A204.1 (cell line): ENCODE measurements around the gene PCSK5.
"Not testable (repeated sequence)": the region's sequence is repeated elsewhere in the genome, so short reads cannot be mapped to it uniquely, and the experiment has no call there.

Experiments
- FAIRE-seq: peaks from 2 replicates; lab custom pipeline; 2012; peaks lifted over from hg19 to GRCh38; lab: Jason Lieb, UNC

PCSK5 gene

DNA sequence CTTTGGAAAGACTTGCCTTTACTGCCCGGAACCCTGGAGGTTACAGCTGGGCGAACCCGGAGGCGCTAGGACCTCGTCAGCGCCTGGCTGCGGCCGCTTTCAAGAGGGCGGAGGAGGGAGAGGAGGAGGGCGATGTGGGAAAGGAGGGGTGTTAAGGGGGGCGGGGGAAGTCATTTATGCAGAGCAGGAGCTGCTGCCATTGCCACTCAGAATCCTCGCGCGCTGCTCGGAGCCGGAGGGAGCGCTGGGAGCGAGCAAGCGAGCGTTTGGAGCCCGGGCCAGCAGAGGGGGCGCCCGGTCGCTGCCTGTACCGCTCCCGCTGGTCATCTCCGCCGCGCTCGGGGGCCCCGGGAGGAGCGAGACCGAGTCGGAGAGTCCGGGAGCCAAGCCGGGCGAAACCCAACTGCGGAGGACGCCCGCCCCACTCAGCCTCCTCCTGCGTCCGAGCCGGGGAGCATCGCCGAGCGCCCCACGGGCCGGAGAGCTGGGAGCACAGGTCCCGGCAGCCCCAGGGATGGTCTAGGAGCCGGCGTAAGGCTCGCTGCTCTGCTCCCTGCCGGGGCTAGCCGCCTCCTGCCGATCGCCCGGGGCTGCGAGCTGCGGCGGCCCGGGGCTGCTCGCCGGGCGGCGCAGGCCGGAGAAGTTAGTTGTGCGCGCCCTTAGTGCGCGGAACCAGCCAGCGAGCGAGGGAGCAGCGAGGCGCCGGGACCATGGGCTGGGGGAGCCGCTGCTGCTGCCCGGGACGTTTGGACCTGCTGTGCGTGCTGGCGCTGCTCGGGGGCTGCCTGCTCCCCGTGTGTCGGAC is at the start of gene PCSK5:
TSS of gene PCSK5 (plus strand) at position 202 of the 805 bp plus-strand sequence. CDS start at position 711, 509 bp downstream.
- no peak for FAIRE-seq

DNA sequence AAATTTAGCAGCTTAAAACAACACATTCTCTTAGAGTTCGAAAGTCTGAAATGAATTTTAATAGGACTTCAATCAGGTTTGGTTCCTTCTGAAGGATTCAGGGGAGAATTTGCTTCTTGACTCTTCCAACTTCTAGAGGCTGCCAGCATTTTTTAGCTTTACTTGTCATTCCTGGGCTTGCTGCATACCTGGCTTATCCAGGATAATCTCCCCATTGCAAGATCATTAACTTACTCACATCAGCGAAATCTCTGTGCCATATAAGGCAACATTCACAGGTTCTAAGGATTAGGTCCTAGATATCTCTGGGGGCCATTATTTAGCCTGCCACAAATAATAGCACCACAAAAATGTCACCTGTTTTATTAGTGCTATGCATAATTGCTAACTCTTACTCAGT is 46.2 kb upstream of the PCSK5 start:
- no peak for FAIRE-seq

DNA sequence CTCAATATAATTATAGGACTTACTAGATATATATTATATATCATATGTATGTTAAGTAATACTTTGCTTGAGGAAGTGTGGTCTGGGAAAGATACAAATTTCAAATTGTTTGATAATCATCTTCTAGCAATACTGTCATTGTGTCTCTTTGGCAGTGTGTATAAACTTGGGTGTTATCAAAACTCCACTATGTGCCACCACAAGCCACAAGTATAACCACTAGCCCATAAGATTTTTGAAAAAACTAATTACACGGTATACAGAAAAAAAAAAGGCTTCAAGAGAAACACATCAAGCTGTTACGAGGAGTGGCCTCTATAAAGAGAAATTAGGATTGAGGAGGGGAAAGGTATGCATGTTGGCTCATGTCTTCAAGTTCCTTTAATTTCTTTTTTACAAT is 44.7 kb upstream of the PCSK5 start:
- no peak for FAIRE-seq

DNA sequence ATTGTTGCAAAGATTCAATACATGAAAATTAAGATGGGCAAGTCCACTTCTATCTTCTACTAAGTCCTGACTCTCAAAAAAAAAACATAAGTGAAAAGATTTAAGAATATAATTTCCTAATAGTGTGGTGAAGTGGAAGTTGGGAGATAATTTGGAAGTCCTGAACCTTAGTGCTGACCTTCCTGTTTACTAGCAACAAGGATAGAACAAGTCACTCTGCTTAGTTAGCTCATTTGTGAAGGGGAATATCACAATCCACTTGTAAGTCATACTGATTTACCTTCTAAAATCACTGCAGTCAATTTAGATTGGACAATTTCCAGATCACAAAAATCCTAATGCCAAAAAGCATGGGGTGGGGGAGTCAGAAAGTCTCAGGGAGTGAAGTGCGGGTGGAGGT is 43.4 kb upstream of the PCSK5 start:
- no peak for FAIRE-seq

DNA sequence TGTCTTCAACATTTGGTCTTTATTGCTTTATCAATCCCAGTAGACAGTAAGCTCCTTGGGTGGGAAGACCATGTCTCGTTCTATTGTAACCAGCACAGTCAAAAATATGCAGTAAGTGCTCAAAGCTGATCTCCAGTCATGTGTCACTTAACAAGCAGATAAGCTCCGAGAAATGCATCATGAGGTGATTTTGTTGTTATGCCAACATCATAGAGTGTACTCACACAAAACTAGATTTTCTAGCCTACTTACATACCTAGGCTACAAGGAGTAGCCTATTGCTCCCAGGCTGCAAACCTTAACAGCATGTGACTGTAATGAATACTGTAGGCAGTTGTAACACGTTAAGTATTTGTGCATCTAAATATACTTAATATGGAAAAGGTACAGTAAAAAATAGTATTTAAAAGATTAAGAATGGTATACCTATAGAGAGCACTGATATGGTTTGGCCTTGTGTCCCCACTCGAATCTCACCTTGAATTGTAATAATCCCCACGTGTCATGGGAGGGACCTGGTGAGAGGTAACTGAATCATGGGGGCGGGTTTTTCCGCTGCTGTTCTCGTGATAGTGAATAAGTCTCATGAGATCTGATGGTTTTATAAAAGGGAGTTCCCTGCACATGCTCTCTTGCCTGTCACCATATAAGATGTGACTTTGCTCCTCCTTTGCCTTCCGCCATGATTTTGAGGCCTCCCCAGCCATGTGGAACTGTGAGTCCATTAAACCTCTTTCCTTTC is 39.8 kb upstream of the PCSK5 start:
- no peak for FAIRE-seq

DNA sequence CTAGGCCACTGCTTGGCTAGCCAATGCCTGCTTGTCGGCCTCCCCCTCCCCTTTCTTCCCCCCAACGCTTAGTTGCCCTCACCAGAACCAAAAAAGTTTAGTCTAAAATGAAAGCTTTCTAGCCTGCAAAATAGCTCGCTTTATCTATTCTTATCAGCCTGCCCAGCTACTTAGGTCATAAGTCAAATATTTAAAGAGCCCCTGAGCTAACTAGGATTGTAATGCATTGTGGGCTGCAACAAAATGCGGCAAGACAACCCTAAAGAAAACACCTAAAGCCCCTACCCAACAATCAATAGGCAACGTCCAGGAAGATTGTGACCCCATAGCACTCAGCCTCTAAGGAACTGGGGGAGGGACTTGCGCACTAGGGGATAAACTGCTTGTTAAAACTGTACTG is 38.6 kb upstream of the PCSK5 start:
- FAIRE-seq, result no peak

DNA sequence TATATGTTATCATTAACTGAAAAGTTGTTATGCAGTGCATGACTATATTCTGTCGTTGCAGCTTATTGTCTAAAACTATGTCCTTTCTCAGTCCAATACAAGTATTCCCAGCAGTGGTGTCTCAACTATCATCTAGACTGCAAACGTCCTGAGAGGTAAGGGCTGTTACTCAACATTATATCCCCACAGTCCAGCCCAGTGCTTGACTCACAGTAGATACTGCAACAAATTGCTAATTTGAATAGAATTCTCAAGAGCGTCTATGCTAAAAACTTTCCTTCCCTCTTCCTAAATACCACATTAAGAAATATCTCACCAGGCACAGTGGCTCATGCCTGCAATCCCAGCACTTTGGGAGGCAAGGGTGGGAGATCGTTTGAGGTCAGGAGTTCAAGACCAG is 37.7 kb upstream of the PCSK5 start:
- no peak for FAIRE-seq

DNA sequence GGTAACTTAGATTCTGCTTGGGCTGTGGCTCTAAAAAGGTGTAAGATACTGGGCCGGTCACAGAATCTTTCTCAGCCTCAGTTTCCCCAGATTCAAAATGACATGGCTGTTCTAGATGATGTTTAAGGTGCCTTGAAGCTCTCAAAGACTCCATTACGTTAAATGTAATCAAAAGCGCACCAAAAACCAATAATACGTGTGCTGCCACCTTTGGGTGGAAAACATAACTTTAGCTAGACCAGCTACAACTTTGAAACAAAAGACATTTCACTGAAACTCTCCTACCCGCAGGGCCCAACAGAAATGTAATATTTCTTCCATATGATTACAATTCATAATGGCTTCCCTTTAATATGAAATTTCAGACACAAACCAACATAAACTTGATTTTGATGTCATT is 35.0 kb upstream of the PCSK5 start:
- peak; percentile 44 for FAIRE-seq

DNA sequence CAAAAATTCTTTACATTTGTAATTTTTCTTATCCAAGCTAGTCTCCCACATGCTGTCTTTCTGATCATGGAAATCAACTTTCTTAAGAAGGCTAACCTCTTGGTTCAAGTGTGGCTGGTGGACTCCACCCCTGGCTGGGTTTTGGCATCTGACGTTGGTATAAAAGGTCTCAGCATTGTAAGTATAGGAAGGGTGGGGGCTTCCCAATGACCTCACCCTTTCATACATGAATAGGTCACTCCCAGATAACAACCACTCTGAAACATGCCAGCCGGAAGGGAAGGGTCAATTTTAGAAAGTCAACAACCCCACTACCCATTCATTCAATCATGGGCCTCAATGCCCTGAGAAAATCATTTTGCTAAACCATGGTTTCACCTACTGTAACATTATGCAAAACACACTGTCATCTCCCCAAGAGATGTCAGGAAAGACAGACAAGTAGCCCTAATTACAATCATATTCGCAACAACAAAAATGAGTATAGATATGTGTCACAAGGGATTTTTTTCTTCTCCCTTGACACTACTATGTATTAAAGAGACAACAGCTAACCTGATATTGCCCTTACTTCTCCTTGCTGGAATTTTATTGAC is 31.9 kb upstream of the PCSK5 start:
- no peak for FAIRE-seq

DNA sequence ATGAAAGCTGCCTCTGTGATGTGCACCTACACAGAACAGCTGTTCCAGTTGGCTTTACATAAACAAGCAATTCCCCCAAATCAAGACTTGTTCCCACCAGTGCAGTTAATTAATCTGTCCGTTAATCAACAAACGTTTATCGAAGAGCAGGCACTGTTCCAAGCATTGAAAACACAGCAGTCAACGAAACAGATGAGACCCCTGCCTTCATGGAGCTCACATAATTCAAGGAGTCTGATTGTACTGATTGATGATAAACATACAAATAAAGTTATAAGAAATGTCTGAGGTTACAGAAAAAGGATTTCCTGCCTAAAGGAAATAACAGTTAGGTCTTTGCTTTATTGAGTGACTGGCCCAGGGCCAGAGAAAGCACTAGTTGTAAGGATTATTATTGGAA is 26.2 kb upstream of the PCSK5 start:
- no peak for FAIRE-seq

DNA sequence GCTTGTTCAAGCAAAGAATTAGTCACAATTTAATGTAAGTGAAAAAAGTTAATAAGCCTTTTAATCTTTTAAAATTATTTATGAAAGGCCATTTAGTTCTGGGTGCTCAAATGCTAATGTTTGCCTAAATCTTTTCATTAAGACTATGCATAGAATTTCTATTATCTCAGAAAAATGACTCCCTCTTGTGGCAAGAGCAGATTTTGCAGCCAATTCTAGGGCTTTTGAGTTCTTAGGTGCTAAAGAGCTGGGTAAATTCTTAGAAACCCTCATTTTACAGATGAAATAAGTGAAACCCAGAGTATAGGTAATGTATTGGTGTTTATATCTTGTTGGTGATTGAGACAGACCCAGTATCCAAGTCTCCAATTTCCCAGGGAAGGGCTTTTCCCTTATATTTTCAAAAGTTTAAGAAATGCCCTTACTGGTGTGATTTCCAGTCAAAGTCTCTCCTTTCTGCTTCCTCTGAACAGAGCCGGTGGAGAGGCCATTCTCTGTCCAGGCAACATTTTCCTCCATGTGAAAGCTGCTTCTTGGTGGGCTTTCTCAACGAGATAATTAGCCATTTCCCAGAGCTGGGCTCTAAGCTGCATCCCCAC is 24.1 kb upstream of the PCSK5 start:
- peak; percentile 68 for FAIRE-seq

DNA sequence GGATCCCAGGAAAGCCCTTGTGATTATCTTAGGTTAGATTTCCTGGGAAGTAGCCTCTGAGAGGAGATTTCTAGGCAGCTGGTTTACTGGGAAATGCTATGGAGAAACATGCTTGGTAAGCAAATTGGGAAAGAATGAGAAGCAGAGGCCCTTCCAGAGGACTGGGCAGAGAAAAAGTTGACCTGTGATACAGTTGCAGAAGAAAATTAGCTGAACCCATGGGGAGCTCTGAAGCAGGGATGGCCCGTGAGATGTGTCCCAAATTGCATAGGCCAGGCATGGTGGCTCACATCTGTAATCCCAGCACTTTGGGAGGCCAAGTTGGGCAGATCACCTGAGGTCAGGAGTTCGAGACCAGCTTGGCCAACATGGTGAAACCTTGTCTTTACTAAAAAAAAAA is 21.9 kb upstream of the PCSK5 start:
- FAIRE-seq, result not testable (repeated sequence)

DNA sequence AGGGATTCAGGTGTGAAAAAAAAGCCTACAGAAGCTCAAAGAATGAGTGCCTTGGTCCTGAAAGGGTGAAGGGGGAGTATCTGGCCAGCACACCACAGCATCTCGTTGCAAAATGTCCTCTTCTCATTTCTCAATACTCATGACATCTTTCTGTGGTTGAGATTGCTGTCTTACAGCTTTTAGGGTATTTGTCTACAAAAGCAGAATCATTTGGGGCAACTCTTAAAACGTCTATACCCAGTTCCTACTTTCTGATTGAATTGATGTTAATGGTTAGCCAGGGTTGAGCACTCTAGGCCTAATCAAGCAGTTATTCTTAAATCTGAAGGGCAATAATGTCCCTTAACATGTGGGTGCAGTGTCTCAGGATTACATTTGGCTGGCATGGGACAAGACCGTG is 21.2 kb upstream of the PCSK5 start:
- FAIRE-seq, result no peak

DNA sequence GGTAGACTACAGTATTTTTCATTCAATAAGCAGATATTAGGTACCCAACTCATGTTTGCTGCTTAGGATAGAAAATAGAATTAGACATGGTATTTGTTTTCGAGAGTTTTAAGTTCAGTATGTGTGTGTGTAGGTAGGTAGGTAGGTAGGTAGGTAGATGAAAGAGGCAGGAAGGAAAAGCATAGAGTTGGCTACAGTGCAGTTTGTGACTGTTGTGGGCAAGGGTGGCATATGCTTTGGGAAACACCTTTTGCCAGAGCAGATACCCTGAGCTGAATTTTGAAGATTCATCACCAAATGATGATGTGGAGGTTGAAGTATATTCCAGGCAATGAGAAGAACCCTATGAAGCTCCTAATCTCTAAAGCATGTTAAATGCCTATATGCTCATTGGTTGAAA is 20.0 kb upstream of the PCSK5 start:
- FAIRE-seq, result no peak

DNA sequence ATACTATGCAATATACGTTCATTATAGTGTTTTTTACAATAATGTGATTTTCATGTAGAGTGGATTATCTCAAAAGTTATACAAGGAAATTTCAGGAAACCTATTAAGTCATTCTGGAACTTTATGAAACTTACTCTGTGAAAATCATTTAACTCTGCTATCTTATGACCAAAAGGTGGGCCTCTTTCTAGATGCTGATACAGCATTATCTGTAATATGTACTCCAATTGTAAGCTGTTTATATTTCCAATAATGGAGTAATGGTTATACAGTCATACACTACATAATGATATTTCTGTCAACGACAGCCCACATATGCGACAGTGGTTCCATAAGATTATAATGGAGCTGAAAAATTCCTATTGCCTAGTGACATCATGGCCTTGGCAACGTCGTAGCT is 18.8 kb upstream of the PCSK5 start:
- FAIRE-seq, result no peak

DNA sequence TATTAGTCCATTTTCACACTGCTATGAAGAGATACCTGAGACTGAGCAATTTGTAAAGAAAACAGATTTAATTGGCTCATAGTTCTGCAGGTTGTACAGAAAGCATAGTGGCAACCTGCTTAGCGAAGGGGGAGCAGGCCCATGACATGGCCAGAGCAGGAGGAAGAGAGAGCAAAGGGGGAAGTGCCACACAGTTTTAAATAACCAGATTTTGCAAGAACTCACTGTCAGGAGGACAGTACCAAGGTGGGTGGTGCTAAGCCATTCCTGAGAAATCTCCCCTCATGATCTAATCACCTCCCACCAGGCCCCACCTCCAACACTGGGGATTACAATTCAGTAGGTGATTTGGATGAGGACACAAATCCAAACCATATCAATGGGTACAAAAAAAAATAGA is 16.8 kb upstream of the PCSK5 start:
- no peak for FAIRE-seq

DNA sequence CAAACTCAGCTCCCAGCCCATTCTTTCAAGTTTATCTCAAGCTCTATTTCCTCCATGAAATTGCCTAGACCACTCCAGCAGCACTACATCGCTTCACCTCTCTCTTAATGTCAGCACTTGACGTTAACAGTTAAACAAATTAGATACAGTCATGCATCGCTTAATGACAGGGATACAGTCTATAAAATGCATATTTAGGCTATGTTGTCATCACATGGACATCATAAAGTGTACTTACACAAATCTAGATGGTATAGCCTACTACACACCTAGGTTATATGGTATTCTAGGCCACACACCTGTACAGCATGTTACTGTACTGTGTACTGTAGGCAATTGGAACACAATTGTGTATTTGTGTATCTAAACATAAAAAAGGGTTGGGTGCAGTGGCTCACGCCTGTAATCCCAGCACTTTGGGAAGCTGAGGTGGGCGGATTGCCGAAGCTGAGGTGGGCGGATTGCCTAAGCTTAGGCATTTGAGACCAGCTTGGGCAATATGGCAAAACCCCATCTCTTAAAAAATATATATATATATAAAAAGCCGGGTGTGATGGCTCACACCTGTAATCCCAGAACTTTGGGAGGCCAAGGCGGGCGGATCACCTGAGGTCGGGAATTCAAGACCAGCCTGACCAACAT is 13.4 kb upstream of the PCSK5 start:
- FAIRE-seq, result no peak

DNA sequence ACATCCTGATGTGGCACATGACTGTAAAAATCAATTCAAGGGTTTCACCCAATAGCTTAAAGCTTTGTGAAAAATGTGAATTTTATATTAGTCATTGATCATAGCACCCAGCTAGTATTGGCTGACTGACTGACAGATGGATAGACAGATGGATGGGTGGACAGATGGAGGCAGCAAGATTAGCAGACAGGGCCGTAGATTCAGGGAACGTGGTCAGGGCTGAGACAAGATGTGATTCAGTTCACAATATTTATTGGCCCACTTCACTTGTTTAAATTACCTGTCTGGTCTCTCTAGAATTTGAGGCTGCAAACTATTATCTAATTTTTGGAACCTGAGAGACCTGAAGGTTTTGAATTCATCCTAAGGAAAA is 12.0 kb upstream of the PCSK5 start:
- no peak for FAIRE-seq

DNA sequence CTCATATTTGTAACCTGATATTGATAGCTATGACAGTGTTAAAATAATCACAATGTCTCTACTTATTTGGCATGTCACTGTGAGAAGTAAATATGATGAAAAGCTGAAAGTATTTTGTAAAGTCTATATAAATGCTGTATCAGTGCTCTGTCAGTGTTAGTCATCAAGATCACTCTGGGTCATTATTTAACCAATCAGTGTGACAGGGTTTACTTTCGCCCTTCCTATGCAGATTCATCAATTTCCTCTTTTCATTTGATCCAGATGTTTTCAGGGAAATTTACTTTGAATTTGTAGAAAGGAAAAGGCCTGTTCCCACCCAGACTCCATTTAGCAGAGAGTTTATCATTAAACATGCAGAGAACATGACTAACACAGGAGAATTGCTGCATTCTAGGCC is 9.9 kb upstream of the PCSK5 start:
- no peak for FAIRE-seq

DNA sequence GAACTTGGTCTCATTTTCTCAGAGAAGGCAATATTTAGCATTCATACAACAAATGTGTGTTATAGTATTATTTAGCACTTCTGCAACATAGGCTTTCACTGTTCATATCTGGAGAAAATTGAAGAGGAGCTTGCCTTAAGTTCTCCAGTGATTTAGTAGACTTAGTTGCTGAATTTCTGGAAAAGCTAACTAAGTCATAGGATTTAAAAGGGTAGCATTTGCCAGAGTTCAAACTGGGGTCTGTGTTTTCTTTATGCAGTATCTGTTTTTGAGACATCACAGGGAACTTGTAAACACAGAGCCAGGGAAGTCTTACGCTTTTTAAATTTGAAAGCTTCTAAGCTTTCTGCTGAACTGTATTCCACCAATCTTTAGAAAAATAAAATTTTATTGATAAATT is 8.7 kb upstream of the PCSK5 start:
- no peak for FAIRE-seq

DNA sequence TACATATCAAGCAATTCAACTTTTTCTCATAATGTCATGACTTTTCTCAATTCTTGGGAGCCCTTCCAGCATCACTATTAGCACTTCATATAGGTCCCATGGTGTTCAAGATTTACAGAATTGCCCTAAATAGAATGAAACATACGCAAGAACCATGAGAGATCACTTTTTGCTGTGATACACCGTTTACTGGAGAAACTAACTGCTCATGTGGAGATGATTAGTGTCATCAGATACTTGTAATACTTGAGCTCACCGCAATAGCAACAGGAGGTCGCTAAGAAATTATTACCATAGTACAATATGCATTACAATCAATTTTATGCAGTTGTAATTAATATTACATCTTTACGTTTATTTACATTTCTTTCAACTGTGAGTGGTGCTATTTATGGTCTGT is 4.8 kb upstream of the PCSK5 start:
- no peak for FAIRE-seq

DNA sequence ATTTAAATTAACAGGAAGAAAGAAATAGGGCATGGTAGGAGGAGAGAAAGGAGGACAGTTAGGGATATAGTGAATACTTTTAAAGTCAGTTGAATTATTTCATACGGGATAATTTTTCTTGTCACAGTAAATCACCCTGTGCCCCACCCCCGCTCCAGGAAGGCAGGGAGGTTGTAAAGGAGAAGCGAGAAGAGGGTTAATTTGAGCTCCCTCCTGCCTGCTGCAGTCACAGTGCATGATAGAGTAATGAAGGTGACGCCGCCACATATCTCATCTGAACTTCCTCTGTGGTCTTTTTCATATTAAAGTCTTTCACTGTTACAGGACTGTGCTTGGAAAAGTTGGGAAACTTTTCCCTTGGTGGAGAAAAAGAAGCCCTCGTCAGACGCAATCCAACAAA is 896 bp upstream of the PCSK5 start:
- no peak for FAIRE-seq
